ENCODE measurements around the gene PDIA6.

The PDIA6 gene

DNA sequence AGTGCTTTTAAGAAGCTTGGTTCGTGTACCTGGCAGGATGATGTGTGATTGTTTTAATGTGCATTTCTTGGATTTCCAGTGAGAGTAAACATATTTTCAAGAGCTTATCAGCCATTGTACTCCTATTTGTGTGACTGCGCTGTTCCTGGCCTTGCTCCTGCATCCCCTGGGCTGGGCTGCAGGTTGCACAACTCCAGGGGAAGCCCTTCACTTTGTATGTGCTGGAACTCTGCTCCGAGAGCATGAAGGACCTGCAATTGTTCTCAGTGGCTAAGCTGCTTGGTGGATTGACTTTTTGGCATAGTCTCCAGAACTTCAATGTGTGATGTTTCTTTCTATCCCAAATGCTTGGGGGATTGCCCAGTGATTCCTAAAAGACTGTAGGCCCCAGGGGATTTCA, 72.4 kb downstream of the PDIA6 start:
- DNase-seq = no peak
- no peak overlapping the region for H3K27ac ChIP-seq (ENCODE audit: low read length, poor library complexity, severe bottlenecking)
- peaks cover 8 to 15% of the 10 kb centered on the region in 2 experiments for H3K27me3 ChIP-seq (ENCODE audit: control insufficient read depth in 1 of 2, insufficient read depth in 1 of 2, low read length in 2 of 2)
- no peaks in the 10 kb centered on the region for H3K4me1 ChIP-seq (ENCODE audit: control insufficient read depth, insufficient read depth, low read depth, low read length)
- no peak overlapping the region for H3K14ac ChIP-seq (ENCODE audit: low read length in 2 of 2)
- no peak overlapping the region for H3K9ac ChIP-seq (ENCODE audit: low read length)
- no peak overlapping the region for H3K18ac ChIP-seq (ENCODE audit: low read depth in 1 of 2, low read length in 2 of 2)
- H2AFZ ChIP-seq (ENCODE audit: low read depth, low read length) = no peak overlapping the region
- H3K4ac ChIP-seq (ENCODE audit: low read depth in 1 of 2, low read length in 2 of 2) = no peak overlapping the region
- no peak overlapping the region for H2BK120ac ChIP-seq (ENCODE audit: low read depth, low read length)
- no peak overlapping the region for H2BK15ac ChIP-seq (ENCODE audit: low read depth, poor library complexity, severe bottlenecking)
- H2AK5ac ChIP-seq (ENCODE audit: low read length, severe bottlenecking) = no peak overlapping the region
- no peak overlapping the region for H3K23ac ChIP-seq (ENCODE audit: low read length in 2 of 2)
- no peaks in the 10 kb centered on the region for H3K9me3 ChIP-seq (ENCODE audit: control insufficient read depth, low read length)
- H3K36me3 ChIP-seq (ENCODE audit: control insufficient read depth in 1 of 2, insufficient read depth in 2 of 2, low read depth in 1 of 2, low read length in 2 of 2) = no peaks in the 10 kb centered on the region
- H2BK5ac ChIP-seq (ENCODE audit: low read depth, low read length, poor library complexity, severe bottlenecking) = no peak overlapping the region
- no peak overlapping the region for H4K8ac ChIP-seq (ENCODE audit: low read length)
- WGBS = 94% methylated on average over 3 of the region's 3 CpGs
- H4K91ac ChIP-seq (ENCODE audit: low read length) = no peak overlapping the region
- H2BK12ac ChIP-seq (ENCODE audit: low read length in 2 of 2) = no peak overlapping the region
- H3K4me2 ChIP-seq (ENCODE audit: low read length, poor library complexity, severe bottlenecking) = no peak overlapping the region
- H3K79me1 ChIP-seq (replicated peaks; ENCODE audit: low read length, poor library complexity, severe bottlenecking) = no peaks in the 10 kb centered on the region
- H3K4me3 ChIP-seq (ENCODE audit: insufficient read depth in 1 of 2, low read depth in 1 of 2, low read length in 2 of 2) = no peak overlapping the region

DNA sequence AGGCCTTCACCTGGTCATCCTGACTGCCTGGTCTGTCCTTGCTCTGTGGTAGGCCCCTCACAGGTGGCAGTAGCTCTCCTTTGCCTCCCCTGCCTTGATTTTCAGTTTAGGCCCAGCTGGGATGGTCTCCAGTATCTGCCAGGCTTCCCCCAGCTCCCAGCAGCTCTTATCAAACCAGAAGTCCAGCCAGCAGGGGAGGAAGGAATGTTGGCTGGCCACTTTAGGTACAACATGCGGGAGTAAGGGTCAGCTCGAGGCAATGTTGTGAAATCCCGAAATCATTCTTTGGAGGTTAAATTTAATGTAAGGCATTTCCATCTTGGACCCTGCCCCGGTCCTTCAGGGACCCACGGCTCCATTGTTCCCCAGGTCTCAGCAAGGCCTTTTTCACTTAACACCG, 74.4 kb downstream of the PDIA6 start:
- H3K79me1 ChIP-seq (replicated peaks; ENCODE audit: low read length, poor library complexity, severe bottlenecking) = no peaks in the 10 kb centered on the region
- H3K4ac ChIP-seq (ENCODE audit: low read depth in 1 of 2, low read length in 2 of 2) = no peak overlapping the region
- peaks cover 2% of the 10 kb centered on the region for H3K4me1 ChIP-seq (ENCODE audit: control insufficient read depth, insufficient read depth, low read depth, low read length)
- H2AFZ ChIP-seq (ENCODE audit: low read depth, low read length) = no peak overlapping the region
- H2BK5ac ChIP-seq (ENCODE audit: low read depth, low read length, poor library complexity, severe bottlenecking) = no peak overlapping the region
- no peak overlapping the region for H2BK120ac ChIP-seq (ENCODE audit: low read depth, low read length)
- no peak overlapping the region for H3K18ac ChIP-seq (ENCODE audit: low read depth in 1 of 2, low read length in 2 of 2)
- no peak overlapping the region for H2BK12ac ChIP-seq (ENCODE audit: low read length in 2 of 2)
- H3K4me2 ChIP-seq (ENCODE audit: low read length, poor library complexity, severe bottlenecking) = no peak overlapping the region
- H3K4me3 ChIP-seq (ENCODE audit: insufficient read depth in 1 of 2, low read depth in 1 of 2, low read length in 2 of 2) = no peak overlapping the region
- no peak overlapping the region for H4K8ac ChIP-seq (ENCODE audit: low read length)
- no peak overlapping the region for H4K91ac ChIP-seq (ENCODE audit: low read length)
- no peak for DNase-seq
- WGBS = 91% methylated on average over 6 of the region's 6 CpGs
- H2BK15ac ChIP-seq (ENCODE audit: low read depth, poor library complexity, severe bottlenecking) = no peak overlapping the region
- H3K14ac ChIP-seq (ENCODE audit: low read length in 2 of 2) = no peak overlapping the region
- no peak overlapping the region for H3K23ac ChIP-seq (ENCODE audit: low read length in 2 of 2)
- H3K9ac ChIP-seq (ENCODE audit: low read length) = no peak overlapping the region
- H3K36me3 ChIP-seq (ENCODE audit: control insufficient read depth in 1 of 2, insufficient read depth in 2 of 2, low read depth in 1 of 2, low read length in 2 of 2) = no peaks in the 10 kb centered on the region
- no peak overlapping the region for H3K27ac ChIP-seq (ENCODE audit: low read length, poor library complexity, severe bottlenecking)
- H2AK5ac ChIP-seq (ENCODE audit: low read length, severe bottlenecking) = no peak overlapping the region
- H3K9me3 ChIP-seq (ENCODE audit: control insufficient read depth, low read length) = no peaks in the 10 kb centered on the region
- peaks cover 16 to 25% of the 10 kb centered on the region in 2 experiments for H3K27me3 ChIP-seq (ENCODE audit: control insufficient read depth in 1 of 2, insufficient read depth in 1 of 2, low read length in 2 of 2)

DNA sequence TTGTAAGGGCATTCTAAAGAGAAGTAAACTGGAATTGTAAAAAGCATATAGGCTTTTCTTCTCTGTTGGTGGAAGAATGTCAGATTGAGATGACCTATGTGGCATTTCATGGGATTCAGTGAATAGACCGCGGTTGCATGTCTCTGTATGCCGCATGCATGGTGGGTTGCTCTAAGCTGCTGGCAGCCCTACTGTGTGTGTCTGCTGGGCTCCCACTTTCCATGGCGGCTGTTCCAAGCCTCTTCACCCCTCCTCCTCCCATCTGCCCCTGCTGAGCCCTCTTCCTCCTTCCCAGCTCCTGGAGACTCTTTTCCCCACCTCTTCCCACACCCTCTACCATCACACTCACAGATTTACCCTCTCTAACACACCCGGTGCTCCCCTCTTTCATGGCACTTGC, 78.6 kb downstream of the PDIA6 start:
- Histone ChIP-seq H3K27me3 (ENCODE audit: control insufficient read depth in 1 of 2, insufficient read depth in 1 of 2, low read length in 2 of 2) (peaks cover 8 to 21% of the 10 kb centered on the region in 2 experiments), H2AK5ac (ENCODE audit: low read length, severe bottlenecking) (no peak overlapping the region), H3K14ac (ENCODE audit: low read length in 2 of 2) (no peak overlapping the region), H2BK15ac (ENCODE audit: low read depth, poor library complexity, severe bottlenecking) (no peak overlapping the region), H3K36me3 (ENCODE audit: control insufficient read depth in 1 of 2, insufficient read depth in 2 of 2, low read depth in 1 of 2, low read length in 2 of 2) (no peaks in the 10 kb centered on the region), H3K4me2 (ENCODE audit: low read length, poor library complexity, severe bottlenecking) (no peak overlapping the region), H2AFZ (ENCODE audit: low read depth, low read length) (no peak overlapping the region), H3K4ac (ENCODE audit: low read depth in 1 of 2, low read length in 2 of 2) (no peak overlapping the region), H3K9me3 (ENCODE audit: control insufficient read depth, low read length) (no peaks in the 10 kb centered on the region), H3K9ac (ENCODE audit: low read length) (no peak overlapping the region), H2BK120ac (ENCODE audit: low read depth, low read length) (no peak overlapping the region), H3K79me1 (replicated peaks; ENCODE audit: low read length, poor library complexity, severe bottlenecking) (no peaks in the 10 kb centered on the region), H3K4me3 (ENCODE audit: insufficient read depth in 1 of 2, low read depth in 1 of 2, low read length in 2 of 2) (no peak overlapping the region), H3K18ac (ENCODE audit: low read depth in 1 of 2, low read length in 2 of 2) (no peak overlapping the region), H2BK12ac (ENCODE audit: low read length in 2 of 2) (no peak overlapping the region), H3K4me1 (ENCODE audit: control insufficient read depth, insufficient read depth, low read depth, low read length) (peaks cover 2% of the 10 kb centered on the region), H4K91ac (ENCODE audit: low read length) (no peak overlapping the region), H3K23ac (ENCODE audit: low read length in 2 of 2) (no peak overlapping the region), H3K27ac (ENCODE audit: low read length, poor library complexity, severe bottlenecking) (no peak overlapping the region), H4K8ac (ENCODE audit: low read length) (no peak overlapping the region), H2BK5ac (ENCODE audit: low read depth, low read length, poor library complexity, severe bottlenecking) (no peak overlapping the region)
- 92% methylated on average over 5 of the region's 5 CpGs for WGBS
- DNase-seq = no peak

DNA sequence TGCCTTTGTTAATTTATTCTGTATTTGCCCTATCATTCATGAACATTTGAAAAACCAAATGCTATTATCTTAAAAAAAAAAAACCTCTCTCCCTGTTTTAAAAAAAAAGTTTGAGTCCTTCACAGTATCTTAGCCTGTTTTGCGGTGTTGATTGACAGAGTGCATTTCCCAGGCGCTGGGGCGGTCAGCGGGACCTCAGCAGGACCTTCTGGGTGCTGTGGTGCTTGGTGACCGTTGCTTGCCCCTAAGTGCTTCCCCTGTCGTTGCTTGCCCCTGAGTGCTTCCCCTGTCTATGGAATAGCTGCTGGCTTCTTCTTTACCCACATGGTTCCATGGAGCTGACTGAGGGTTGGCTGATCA, 79.0 kb downstream of the PDIA6 start:
- no peak overlapping the region for H2AFZ ChIP-seq (ENCODE audit: low read depth, low read length)
- no peak overlapping the region for H2BK120ac ChIP-seq (ENCODE audit: low read depth, low read length)
- peaks cover 2% of the 10 kb centered on the region for H3K4me1 ChIP-seq (ENCODE audit: control insufficient read depth, insufficient read depth, low read depth, low read length)
- no peak overlapping the region for H3K4me3 ChIP-seq (ENCODE audit: insufficient read depth in 1 of 2, low read depth in 1 of 2, low read length in 2 of 2)
- no peak overlapping the region for H3K14ac ChIP-seq (ENCODE audit: low read length in 2 of 2)
- H3K4me2 ChIP-seq (ENCODE audit: low read length, poor library complexity, severe bottlenecking) = no peak overlapping the region
- H4K8ac ChIP-seq (ENCODE audit: low read length) = no peak overlapping the region
- no peak overlapping the region for H3K9ac ChIP-seq (ENCODE audit: low read length)
- H3K27me3 ChIP-seq (ENCODE audit: control insufficient read depth in 1 of 2, insufficient read depth in 1 of 2, low read length in 2 of 2) = peaks cover 8 to 21% of the 10 kb centered on the region in 2 experiments
- no peak overlapping the region for H2AK5ac ChIP-seq (ENCODE audit: low read length, severe bottlenecking)
- WGBS = 84% methylated on average over 6 of the region's 6 CpGs
- H3K18ac ChIP-seq (ENCODE audit: low read depth in 1 of 2, low read length in 2 of 2) = no peak overlapping the region
- H2BK12ac ChIP-seq (ENCODE audit: low read length in 2 of 2) = no peak overlapping the region
- no peak overlapping the region for H2BK5ac ChIP-seq (ENCODE audit: low read depth, low read length, poor library complexity, severe bottlenecking)
- no peak overlapping the region for H2BK15ac ChIP-seq (ENCODE audit: low read depth, poor library complexity, severe bottlenecking)
- H3K79me1 ChIP-seq (replicated peaks; ENCODE audit: low read length, poor library complexity, severe bottlenecking) = no peaks in the 10 kb centered on the region
- no peaks in the 10 kb centered on the region for H3K9me3 ChIP-seq (ENCODE audit: control insufficient read depth, low read length)
- DNase-seq = no peak
- no peak overlapping the region for H3K27ac ChIP-seq (ENCODE audit: low read length, poor library complexity, severe bottlenecking)
- no peak overlapping the region for H4K91ac ChIP-seq (ENCODE audit: low read length)
- H3K4ac ChIP-seq (ENCODE audit: low read depth in 1 of 2, low read length in 2 of 2) = no peak overlapping the region
- H3K23ac ChIP-seq (ENCODE audit: low read length in 2 of 2) = no peak overlapping the region
- no peaks in the 10 kb centered on the region for H3K36me3 ChIP-seq (ENCODE audit: control insufficient read depth in 1 of 2, insufficient read depth in 2 of 2, low read depth in 1 of 2, low read length in 2 of 2)
